K562 (cell line): ENCODE data around the gene SNRPA. TPM values are rescaled to one million over a fixed set of nuclear protein-coding genes. Genes with fewer than 3 reads are reported as not detected.

Source experiments
- ATAC-seq: fragments of 200-7000 bp; cut with Tn5 transposase; 3 replicates; pipeline ENCODE4 v1.9.1; 2020; ENCODE audit warnings: moderate library complexity
- BruUV-seq: library from RNA; stranded (reverse); fragments of 400-500 nt; replicated peaks from 2 replicates; lab custom pipeline; 2021; lab: Mats Ljungman, UMichigan
- CTCF ChIA-PET: fragments of 300-600 bp; formaldehyde crosslinking; extraction: SDS; loops from one replicate; lab custom pipeline; 2021; ENCODE audit warnings: low intra/inter-chr PET ratio; lab: Yijun Ruan, JAX
- POLR2A ChIA-PET: fragments of 300-600, 350-650 bp; sonication (Branson Sonifier 250); formaldehyde crosslinking; extraction: SDS; loops from one replicate; lab custom pipeline; 2021; ENCODE audit warnings: antibody characterized with exemption, inconsistent platforms; lab: Yijun Ruan, JAX
- DNase-seq, 4 experiments: peaks; one replicate each; pipeline versions ENCODE4 v3.0.0 to v3.0.0-alpha.2; 2011 to 2018; ENCODE audit warnings: low spot score in 3 of 4, mixed read lengths in 3 of 4; ENCODE audit errors: extremely low read depth in 1 of 4
- FAIRE-seq: peaks from 2 replicates; lab custom pipeline; 2011; peaks lifted over from hg19 to GRCh38; lab: Jason Lieb, UNC
- H2AFZ ChIP-seq: 2 replicates; pipeline ENCODE4 v1.6.0; 2011; ENCODE audit warnings: low read depth, low read length, control low read depth, inconsistent platforms
- H3K27ac ChIP-seq: fragments of 200-600 bp; 3 replicates; pipeline ENCODE4 v1.8.0; 2011; ENCODE audit warnings: low read depth, mild to moderate bottlenecking, control low read depth, inconsistent platforms, low read length, moderate library complexity, mixed read lengths; ENCODE audit errors: extremely low read depth
- H3K27me3 ChIP-seq, 2 experiments: fragments of 300-600 bp in 1 of 2; 2 replicates in 1 of 2; 3 replicates in 1 of 2; pipeline versions ENCODE4 v1.6.0 to v1.8.0; 2011; ENCODE audit warnings: inconsistent platforms in 2 of 2, low read length in 2 of 2, mild to moderate bottlenecking in 1 of 2, mixed read lengths in 1 of 2, moderate library complexity in 1 of 2; ENCODE audit not compliant: control insufficient read depth in 2 of 2, insufficient read depth in 2 of 2
- H3K36me3 ChIP-seq: fragments of 300-600 bp; 3 replicates; pipeline ENCODE4 v1.8.0; 2011; ENCODE audit warnings: mild to moderate bottlenecking, low read length, inconsistent platforms; ENCODE audit not compliant: control insufficient read depth, insufficient read depth
- H3K4me1 ChIP-seq, 2 experiments: fragments of 200-600 bp in 1 of 2; replicated peaks in 1 of 2; 2 replicates in 1 of 2; 3 replicates in 1 of 2; pipeline versions ENCODE4 v1.5.1 to v1.8.0; 2011; ENCODE audit warnings: inconsistent platforms in 2 of 2, low read length in 2 of 2, mild to moderate bottlenecking in 1 of 2, mixed read lengths in 1 of 2, moderate library complexity in 1 of 2; ENCODE audit not compliant: control insufficient read depth in 2 of 2, insufficient read depth in 2 of 2
- H3K4me2 ChIP-seq: 2 replicates; pipeline ENCODE4 v1.6.1; 2011; ENCODE audit warnings: low read length, control low read depth, inconsistent platforms, mixed read lengths; ENCODE audit not compliant: insufficient read depth
- H3K4me3 ChIP-seq: fragments of 200-600 bp; sonication (generic), shearing (Covaris generic); 2 replicates; pipeline ENCODE4 v1.5.1; 2016; ENCODE audit warnings: control low read depth, inconsistent platforms
- H3K79me2 ChIP-seq: fragments of 200-600 bp; 3 replicates; pipeline ENCODE4 v1.8.0; 2011; ENCODE audit warnings: low read length, inconsistent platforms; ENCODE audit not compliant: control insufficient read depth, insufficient read depth
- H3K9ac ChIP-seq, 2 experiments: 2 replicates each; pipeline versions ENCODE4 v1.6.0 to v1.6.1; 2011; ENCODE audit warnings: low read depth in 2 of 2, low read length in 2 of 2, control low read depth in 1 of 2, inconsistent platforms in 1 of 2, mild to moderate bottlenecking in 1 of 2, mixed read lengths in 1 of 2; ENCODE audit not compliant: insufficient read depth in 1 of 2
- H3K9me1 ChIP-seq: one replicate; pipeline ENCODE4 v1.6.0; 2011; ENCODE audit warnings: inconsistent platforms, mild to moderate bottlenecking, low read length, moderate library complexity; ENCODE audit not compliant: control insufficient read depth, insufficient read depth
- H3K9me3 ChIP-seq: replicated peaks from 2 replicates; pipeline ENCODE4 v1.5.1; 2011; ENCODE audit warnings: low read depth, low read length, inconsistent platforms; ENCODE audit not compliant: control insufficient read depth, insufficient read depth
- H4K20me1 ChIP-seq: replicated peaks from 2 replicates; pipeline ENCODE4 v1.6.1; 2011; ENCODE audit warnings: low read length, inconsistent platforms, mixed read lengths; ENCODE audit not compliant: control insufficient read depth, insufficient read depth
- CHD4 ChIP-seq: fragments of 200-600 bp; sonication (generic); IDR thresholded peaks from 3 replicates; pipeline ENCODE4 v1.6.1; 2012; ENCODE audit warnings: low read depth, mild to moderate bottlenecking, mixed read lengths, low read length, inconsistent platforms; ENCODE audit not compliant: insufficient read depth, insufficient replicate concordance, poor library complexity, severe bottlenecking
- ERF ChIP-seq: fragments of 450-650 bp; formaldehyde crosslinking; IDR thresholded peaks from 2 replicates; pipeline ENCODE4 v1.4.0; 2020; ENCODE audit warnings: mild to moderate bottlenecking, mixed read lengths
- GATA2 ChIP-seq: sonication (generic); formaldehyde crosslinking; IDR thresholded peaks from 2 replicates; pipeline ENCODE4 v1.4.0; 2020; ENCODE audit warnings: mild to moderate bottlenecking, missing genetic modification reagents
- MCM7 ChIP-seq, 2 experiments: fragments of 450-650 bp; IDR thresholded peaks; 2 replicates each; pipeline ENCODE4 v1.6.1; 2016 to 2018
- MTA3 ChIP-seq: fragments of 450-650 bp; formaldehyde crosslinking; IDR thresholded peaks from 2 replicates; pipeline ENCODE4 v1.6.1; 2017; ENCODE audit warnings: mild to moderate bottlenecking, borderline replicate concordance
- NR3C1 ChIP-seq: sonication (generic); formaldehyde crosslinking; IDR thresholded peaks from 2 replicates; pipeline ENCODE4 v1.8.1; 2022; ENCODE audit warnings: missing genetic modification reagents
- NRF1 ChIP-seq, 2 experiments: fragments of 450-650 bp; IDR thresholded peaks in 1 of 2; conservative IDR thresholded peaks in 1 of 2; 2 replicates each; pipeline ENCODE4 v1.6.1; 2014; ENCODE audit warnings: mild to moderate bottlenecking in 2 of 2
- ZNF140 ChIP-seq: fragments of 250-450 bp; sonication (Bioruptor Pico); IDR thresholded peaks from 2 replicates; pipeline ENCODE4 v1.8.0; 2021; ENCODE audit warnings: moderate library complexity, mild to moderate bottlenecking, inconsistent platforms
- ZNF75A ChIP-seq: fragments of 450-650 bp; formaldehyde crosslinking; IDR thresholded peaks from 2 replicates; pipeline ENCODE4 v1.4.0; 2020; ENCODE audit warnings: mild to moderate bottlenecking
- WGBS: fragments of 100-300 bp; shearing (Covaris generic); methylation state at CpG from one replicate; pipeline ENCODE4 v1.1.6; 2016; ENCODE audit warnings: low coverage, mixed read lengths; ENCODE audit not compliant: insufficient coverage; ENCODE audit errors: missing lambda C conversion rate; 5-methylcytosine and 5-hydroxymethylcytosine counted together
- in situ Hi-C: fragments of 300-500 bp; cut with MboI; formaldehyde crosslinking; loops from 4 replicates; pipeline ENCODE4 v1.15.0; 2018; ENCODE audit warnings: inconsistent platforms, mixed read lengths
- intact Hi-C: fragments of 100-400 bp; cut with micrococcal nuclease; formaldehyde crosslinking; loops from 2 replicates; pipeline ENCODE4 v1.14.2; 2022
- polyA plus RNA-seq, 8 experiments: library from polyadenylated mRNA; depleted of rRNA in 4 of 8; stranded (reverse) in 5 of 8; unstranded in 3 of 8; fragments of >200 nt; fragmentation: Nextera tagmentation in 2 of 8; fragmentation: Illumina TruSeq in 1 of 8; extraction: Ambion mirVana in 2 of 8; extraction: Trizol in 1 of 8; gene quantifications; 2 replicates each; pipeline versions ENCODE4 v1.2.1 to v1.2.3, GENCODE V29; 2011 to 2014; ENCODE audit warnings: inconsistent platforms in 1 of 8, missing spikeins in 1 of 8
- total RNA-seq, 7 experiments: library from RNA; depleted of rRNA in 6 of 7; stranded (reverse); fragments of >200 nt in 6 of 7; fragmentation: Illumina TruSeq in 2 of 7; extraction: Trizol in 2 of 7; gene quantifications; 2 replicates each; pipeline versions ENCODE4 v1.2.1 to v1.2.3, GENCODE V29; 2011 to 2021; ENCODE audit warnings: low replicate concordance in 1 of 7
- TF ChIP-seq, protein P1 (sequence below): fragments of 450-650 bp; IDR thresholded peaks from 2 replicates; pipeline ENCODE4 v1.6.1; 2018; ENCODE audit not compliant: partially characterized antibody
- TF ChIP-seq, protein P2 (sequence below), 2 experiments: fragments of 450-650 bp in 1 of 2; sonication (generic) in 1 of 2; formaldehyde crosslinking; conservative IDR thresholded peaks; 2 replicates each; pipeline versions ENCODE4 v1.4.0 to v1.8.1; 2020 to 2022; ENCODE audit warnings: mild to moderate bottlenecking in 1 of 2, missing genetic modification reagents in 1 of 2
- TF ChIP-seq, protein P3 (sequence below): sonication (generic); formaldehyde crosslinking; IDR thresholded peaks from 2 replicates; pipeline ENCODE4 v1.8.0; 2022; ENCODE audit warnings: mild to moderate bottlenecking, missing genetic modification reagents
- TF ChIP-seq, protein P4 (sequence below): sonication (generic); formaldehyde crosslinking; IDR thresholded peaks from 2 replicates; pipeline ENCODE4 v1.5.0; 2020; ENCODE audit warnings: missing genetic modification reagents
- TF ChIP-seq, protein P5 (sequence below): fragments of 250-450 bp; sonication (Bioruptor Pico); IDR thresholded peaks from 2 replicates; pipeline ENCODE4 v1.8.0; 2021; ENCODE audit warnings: borderline replicate concordance, mild to moderate bottlenecking, moderate library complexity; ENCODE audit not compliant: poor library complexity, severe bottlenecking

The SNRPA gene
- total and polyA plus RNA-seq, 9 of the 15 experiments (the other 6 are each of a cell fraction or from before 2014, with no cell fraction given): 16.3 to 311 (median 193) TPM

DNA sequence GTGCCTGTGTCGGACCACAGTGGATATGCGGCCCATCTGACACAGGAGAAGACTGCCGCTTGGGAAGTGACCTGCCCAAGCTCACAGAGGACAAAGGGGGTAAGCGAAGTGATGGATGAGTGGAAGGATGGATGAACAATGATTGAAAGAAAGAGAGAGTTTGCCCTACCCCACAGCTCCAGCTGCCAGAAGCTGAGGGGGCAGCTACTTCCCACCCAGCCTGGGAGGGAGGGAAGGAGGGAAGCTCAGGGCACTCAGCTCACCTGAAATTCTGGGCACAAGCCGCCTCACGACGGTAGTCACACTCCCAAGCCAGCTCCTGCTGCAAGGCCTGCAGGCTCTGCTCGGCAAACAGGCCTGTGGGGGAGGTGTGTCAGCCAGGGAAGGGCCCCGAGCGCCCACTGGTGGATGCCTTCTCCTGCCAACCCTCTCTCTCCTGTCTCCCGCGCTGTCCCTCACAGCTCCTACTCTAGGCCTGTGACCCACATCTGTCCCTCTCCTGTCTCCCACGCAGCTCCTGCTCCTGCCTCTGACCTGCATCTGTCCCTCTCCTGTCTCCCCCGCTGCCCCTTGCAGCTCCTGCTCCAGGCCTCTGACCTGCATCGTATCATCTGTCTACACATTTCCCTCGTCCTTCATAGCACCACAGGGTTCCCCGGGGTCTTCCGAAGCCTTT lies 48.5 kb upstream of the SNRPA start:
- Histone ChIP-seq H3K9me3 (no peaks in the 10 kb centered on the region), H3K4me3 (no peak overlapping the region), H3K27ac (peak overlapping the region; percentile 27; the same call in 2 of the 3 replicates), H3K9me1 (no peaks in the 10 kb centered on the region), H3K27me3 (no peaks in the 10 kb centered on the region), H3K4me2 (peak overlapping the region; percentile 55; the same call in 1 of the 2 replicates), H3K79me2 (no peaks in the 10 kb centered on the region), H3K9ac (peak overlapping the region; percentile 25 to 91; a peak in 3 of 4 replicates), H2AFZ (peak overlapping the region; percentile 80), H4K20me1 (no peaks in the 10 kb centered on the region), H3K4me1 (peaks cover 12 to 27% of the 10 kb centered on the region in 2 experiments; a peak in 4 of 5 replicates), H3K36me3 (peaks cover 37% of the 10 kb centered on the region)
- WGBS: 37% methylated on average over 13 of the region's 18 CpGs
- no TSS peak for BruUV-seq
- POLR2A ChIA-PET: interaction anchor here (0.6 to 1.7 kb wide), 8 partner anchors 10 to 1152 kb away, joined by 3 to 6 read pairs (median 4); partner anchors contain the start of genes COQ8B and ITPKC
- peak; percentile 75 to 89 (median 82) for DNase-seq
- FAIRE-seq: peak; percentile 77
- CTCF ChIA-PET: interaction anchor here (0.5 to 2.3 kb wide), 3 partner anchors 40 to 248 kb away, joined by 3 to 21 read pairs (median 3); no protein-coding TSS in a partner anchor
- ATAC-seq: peak; percentile 100
- intact Hi-C loops: loop anchor here (1.0 kb wide), 1 partner anchor 40 kb away; no protein-coding TSS in a partner anchor
- in situ Hi-C loops: no loop called here
- TF ChIP-seq, protein P1, sequence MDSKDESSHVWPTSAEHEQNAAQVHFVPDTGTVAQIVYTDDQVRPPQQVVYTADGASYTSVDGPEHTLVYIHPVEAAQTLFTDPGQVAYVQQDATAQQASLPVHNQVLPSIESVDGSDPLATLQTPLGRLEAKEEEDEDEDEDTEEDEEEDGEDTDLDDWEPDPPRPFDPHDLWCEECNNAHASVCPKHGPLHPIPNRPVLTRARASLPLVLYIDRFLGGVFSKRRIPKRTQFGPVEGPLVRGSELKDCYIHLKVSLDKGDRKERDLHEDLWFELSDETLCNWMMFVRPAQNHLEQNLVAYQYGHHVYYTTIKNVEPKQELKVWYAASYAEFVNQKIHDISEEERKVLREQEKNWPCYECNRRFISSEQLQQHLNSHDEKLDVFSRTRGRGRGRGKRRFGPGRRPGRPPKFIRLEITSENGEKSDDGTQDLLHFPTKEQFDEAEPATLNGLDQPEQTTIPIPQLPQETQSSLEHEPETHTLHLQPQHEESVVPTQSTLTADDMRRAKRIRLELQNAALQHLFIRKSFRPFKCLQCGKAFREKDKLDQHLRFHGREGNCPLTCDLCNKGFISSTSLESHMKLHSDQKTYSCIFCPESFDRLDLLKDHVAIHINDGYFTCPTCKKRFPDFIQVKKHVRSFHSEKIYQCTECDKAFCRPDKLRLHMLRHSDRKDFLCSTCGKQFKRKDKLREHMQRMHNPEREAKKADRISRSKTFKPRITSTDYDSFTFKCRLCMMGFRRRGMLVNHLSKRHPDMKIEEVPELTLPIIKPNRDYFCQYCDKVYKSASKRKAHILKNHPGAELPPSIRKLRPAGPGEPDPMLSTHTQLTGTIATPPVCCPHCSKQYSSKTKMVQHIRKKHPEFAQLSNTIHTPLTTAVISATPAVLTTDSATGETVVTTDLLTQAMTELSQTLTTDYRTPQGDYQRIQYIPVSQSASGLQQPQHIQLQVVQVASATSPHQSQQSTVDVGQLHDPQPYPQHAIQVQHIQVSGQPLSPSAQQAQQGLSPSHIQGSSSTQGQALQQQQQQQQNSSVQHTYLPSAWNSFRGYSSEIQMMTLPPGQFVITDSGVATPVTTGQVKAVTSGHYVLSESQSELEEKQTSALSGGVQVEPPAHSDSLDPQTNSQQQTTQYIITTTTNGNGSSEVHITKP: no peak
- TF ChIP-seq CHD4: no peak
- no peak for TF ChIP-seq ZNF75A (CRISPR knock-in tag)
- TF ChIP-seq, protein P2, sequence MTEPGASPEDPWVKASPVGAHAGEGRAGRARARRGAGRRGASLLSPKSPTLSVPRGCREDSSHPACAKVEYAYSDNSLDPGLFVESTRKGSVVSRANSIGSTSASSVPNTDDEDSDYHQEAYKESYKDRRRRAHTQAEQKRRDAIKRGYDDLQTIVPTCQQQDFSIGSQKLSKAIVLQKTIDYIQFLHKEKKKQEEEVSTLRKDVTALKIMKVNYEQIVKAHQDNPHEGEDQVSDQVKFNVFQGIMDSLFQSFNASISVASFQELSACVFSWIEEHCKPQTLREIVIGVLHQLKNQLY (CRISPR knock-in tag; conservative IDR thresholded peaks at IDR 0.05): no peak
- TF ChIP-seq NRF1 (conservative IDR thresholded peaks at IDR 0.05 in 1 of 2, IDR thresholded peaks at IDR 0.05 in 1 of 2): peak; percentile 21 to 39; a peak in 2 of 4 replicates
- TF ChIP-seq, protein P3, sequence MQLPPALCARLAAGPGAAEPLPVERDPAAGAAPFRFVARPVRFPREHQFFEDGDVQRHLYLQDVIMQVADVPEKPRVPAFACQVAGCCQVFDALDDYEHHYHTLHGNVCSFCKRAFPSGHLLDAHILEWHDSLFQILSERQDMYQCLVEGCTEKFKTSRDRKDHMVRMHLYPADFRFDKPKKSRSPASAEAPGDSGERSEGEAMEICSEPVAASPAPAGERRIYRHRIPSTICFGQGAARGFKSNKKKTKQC (CRISPR knock-in tag): no peak
- no peak for TF ChIP-seq GATA2 (CRISPR knock-in tag)
- TF ChIP-seq MTA3: peak; percentile 24; the same call in 1 of the 2 replicates
- no peak for TF ChIP-seq NR3C1
- TF ChIP-seq, protein P4, sequence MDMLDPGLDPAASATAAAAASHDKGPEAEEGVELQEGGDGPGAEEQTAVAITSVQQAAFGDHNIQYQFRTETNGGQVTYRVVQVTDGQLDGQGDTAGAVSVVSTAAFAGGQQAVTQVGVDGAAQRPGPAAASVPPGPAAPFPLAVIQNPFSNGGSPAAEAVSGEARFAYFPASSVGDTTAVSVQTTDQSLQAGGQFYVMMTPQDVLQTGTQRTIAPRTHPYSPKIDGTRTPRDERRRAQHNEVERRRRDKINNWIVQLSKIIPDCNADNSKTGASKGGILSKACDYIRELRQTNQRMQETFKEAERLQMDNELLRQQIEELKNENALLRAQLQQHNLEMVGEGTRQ (CRISPR knock-in tag): no peak
- TF ChIP-seq, protein P5, sequence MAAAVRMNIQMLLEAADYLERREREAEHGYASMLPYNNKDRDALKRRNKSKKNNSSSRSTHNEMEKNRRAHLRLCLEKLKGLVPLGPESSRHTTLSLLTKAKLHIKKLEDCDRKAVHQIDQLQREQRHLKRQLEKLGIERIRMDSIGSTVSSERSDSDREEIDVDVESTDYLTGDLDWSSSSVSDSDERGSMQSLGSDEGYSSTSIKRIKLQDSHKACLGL (CRISPR knock-in tag): no peak
- no peak for TF ChIP-seq ERF (CRISPR knock-in tag)
- no peak for TF ChIP-seq ZNF140 (CRISPR knock-in tag)
- no peak for TF ChIP-seq MCM7 (IDR thresholded peaks at IDR 0.05)
